Measurements from ENCODE around the gene CACNA1C. TPM values are rescaled to one million over a fixed set of nuclear protein-coding genes. Genes with fewer than 3 reads are reported as not detected.

CACNA1C gene
- total RNA-seq, 1 experiment from 2014 or later = 1.1 TPM

- Histone ChIP-seq H3K4me2 (ENCODE audit: insufficient read depth, insufficient read length, low read length) (no peak overlapping the region), H4K8ac (replicated peaks; ENCODE audit: insufficient read length, low read depth, low read length) (no peak overlapping the region), H4K5ac (ENCODE audit: insufficient read length, low read depth, low read length) (no peak overlapping the region), H3K4me1 (ENCODE audit: insufficient read depth, low read length) (no peaks in the 10 kb centered on the region), H3K14ac (ENCODE audit: insufficient read depth, low read length) (no peak overlapping the region), H2BK12ac (ENCODE audit: insufficient read length, low read depth, low read length) (no peak overlapping the region), H2AFZ (ENCODE audit: low read length) (no peak overlapping the region), H2BK15ac (ENCODE audit: low read depth, low read length) (no peak overlapping the region), H3K23me2 (ENCODE audit: insufficient read length, low read depth, low read length, poor library complexity, severe bottlenecking) (no peaks in the 10 kb centered on the region), H2BK20ac (ENCODE audit: low read depth, low read length, poor library complexity, severe bottlenecking) (no peak overlapping the region), H3K23ac (ENCODE audit: insufficient read length, low read depth, low read length) (no peak overlapping the region), H4K91ac (ENCODE audit: insufficient read length, low read depth, low read length) (no peak overlapping the region), H4K20me1 (ENCODE audit: control insufficient read depth, insufficient read depth, insufficient read length) (no peaks in the 10 kb centered on the region), H3T11ph (ENCODE audit: low read length) (no peak overlapping the region), H2BK120ac (ENCODE audit: low read depth, low read length, poor library complexity, severe bottlenecking) (no peak overlapping the region), H3K4ac (ENCODE audit: low read depth, low read length) (no peak overlapping the region), H3K9ac (ENCODE audit: extremely low read depth, insufficient read length, low read length) (no peak overlapping the region), H3K27me3 (ENCODE audit: insufficient read depth, low read length) (no peaks in the 10 kb centered on the region), H3K18ac (ENCODE audit: insufficient read length, low read depth, low read length) (no peak overlapping the region), H3K9me3 (ENCODE audit: control insufficient read depth, low read depth, low read length) (no peaks in the 10 kb centered on the region), H3K79me1 (ENCODE audit: insufficient read depth, low read depth, low read length, poor library complexity, severe bottlenecking) (no peaks in the 10 kb centered on the region), H3K79me2 (ENCODE audit: insufficient read depth, low read length) (no peaks in the 10 kb centered on the region), H2AK5ac (ENCODE audit: insufficient read length, low read length) (no peak overlapping the region), H3K27ac (ENCODE audit: insufficient read length, low read depth, low read length) (no peak overlapping the region), H3K56ac (ENCODE audit: insufficient read length, low read depth, low read length) (no peak overlapping the region), H2BK5ac (ENCODE audit: insufficient read length, low read length) (no peak overlapping the region)
- no peaks in the 10 kb centered on the region; the same call in none of the 2 replicates for H3K27me3 Mint-ChIP-seq (ENCODE audit: low read depth)
- H3K4me1 Mint-ChIP-seq = peaks cover 5 to 10% of the 10 kb centered on the region in 2 experiments; a peak in 3 of 4 replicates
- DNase-seq = no peak
- WGBS (ENCODE audit: extremely low coverage, insufficient read length, low lambda C conversion rate) = no CpG with 5 or more reads among the region's 22 CpGs
- no peak for TF ChIP-seq CTCF (conservative IDR thresholded peaks at IDR 0.05)
- no peak overlapping the region for H3K4me3 Mint-ChIP-seq
- H3K27ac Mint-ChIP-seq = no peak overlapping the region
- H3K9me3 Mint-ChIP-seq = no peaks in the 10 kb centered on the region; a peak in 1 of 5 replicates
- no peaks in the 10 kb centered on the region; a peak in 1 of 7 replicates for H3K36me3 Mint-ChIP-seq (ENCODE audit: insufficient read depth in 1 of 3, low read depth in 3 of 3)
Measured at GRCh38 chr12:2653461-2653965, 600.7 kb downstream of the CACNA1C start.

Data from H9 (cell line).